K562 (cell line): ENCODE measurements around the gene TXNRD2. TPM values are rescaled to one million over a fixed set of nuclear protein-coding genes. Genes with fewer than 3 reads are reported as not detected.
A peak's percentile ranks its signal among the peaks of the same experiment; 100 is the strongest.
"Not testable (repeated sequence)": the region's sequence is repeated elsewhere in the genome, so short reads cannot be mapped to it uniquely, and the experiment has no call there.

Experiments used
- ATAC-seq: fragments of 200-7000 bp; cut with Tn5 transposase; 3 replicates; pipeline ENCODE4 v1.9.1; 2020; ENCODE audit warnings: moderate library complexity
- BruUV-seq: library from RNA; stranded (reverse); fragments of 400-500 nt; replicated peaks from 2 replicates; lab custom pipeline; 2021; lab: Mats Ljungman, UMichigan
- CTCF ChIA-PET: fragments of 300-600 bp; formaldehyde crosslinking; extraction: SDS; loops from one replicate; lab custom pipeline; 2021; ENCODE audit warnings: low intra/inter-chr PET ratio; lab: Yijun Ruan, JAX
- POLR2A ChIA-PET: fragments of 300-600, 350-650 bp; sonication (Branson Sonifier 250); formaldehyde crosslinking; extraction: SDS; loops from one replicate; lab custom pipeline; 2021; ENCODE audit warnings: antibody characterized with exemption, inconsistent platforms; lab: Yijun Ruan, JAX
- DNase-seq, 4 experiments: peaks; one replicate each; pipeline versions ENCODE4 v3.0.0 to v3.0.0-alpha.2; 2011 to 2018; ENCODE audit warnings: low spot score in 3 of 4, mixed read lengths in 3 of 4; ENCODE audit errors: extremely low read depth in 1 of 4
- FAIRE-seq: peaks from 2 replicates; lab custom pipeline; 2011; peaks lifted over from hg19 to GRCh38; lab: Jason Lieb, UNC
- H2AFZ ChIP-seq: 2 replicates; pipeline ENCODE4 v1.6.0; 2011; ENCODE audit warnings: low read depth, low read length, control low read depth, inconsistent platforms
- H3K27ac ChIP-seq: fragments of 200-600 bp; 3 replicates; pipeline ENCODE4 v1.8.0; 2011; ENCODE audit warnings: low read depth, mild to moderate bottlenecking, control low read depth, inconsistent platforms, low read length, moderate library complexity, mixed read lengths; ENCODE audit errors: extremely low read depth
- H3K27me3 ChIP-seq, 2 experiments: fragments of 300-600 bp in 1 of 2; 2 replicates in 1 of 2; 3 replicates in 1 of 2; pipeline versions ENCODE4 v1.6.0 to v1.8.0; 2011; ENCODE audit warnings: inconsistent platforms in 2 of 2, low read length in 2 of 2, mild to moderate bottlenecking in 1 of 2, mixed read lengths in 1 of 2, moderate library complexity in 1 of 2; ENCODE audit not compliant: control insufficient read depth in 2 of 2, insufficient read depth in 2 of 2
- H3K36me3 ChIP-seq: fragments of 300-600 bp; 3 replicates; pipeline ENCODE4 v1.8.0; 2011; ENCODE audit warnings: mild to moderate bottlenecking, low read length, inconsistent platforms; ENCODE audit not compliant: control insufficient read depth, insufficient read depth
- H3K4me1 ChIP-seq, 2 experiments: fragments of 200-600 bp in 1 of 2; replicated peaks in 1 of 2; 2 replicates in 1 of 2; 3 replicates in 1 of 2; pipeline versions ENCODE4 v1.5.1 to v1.8.0; 2011; ENCODE audit warnings: inconsistent platforms in 2 of 2, low read length in 2 of 2, mild to moderate bottlenecking in 1 of 2, mixed read lengths in 1 of 2, moderate library complexity in 1 of 2; ENCODE audit not compliant: control insufficient read depth in 2 of 2, insufficient read depth in 2 of 2
- H3K4me2 ChIP-seq: 2 replicates; pipeline ENCODE4 v1.6.1; 2011; ENCODE audit warnings: low read length, control low read depth, inconsistent platforms, mixed read lengths; ENCODE audit not compliant: insufficient read depth
- H3K4me3 ChIP-seq: fragments of 200-600 bp; sonication (generic), shearing (Covaris generic); 2 replicates; pipeline ENCODE4 v1.5.1; 2016; ENCODE audit warnings: control low read depth, inconsistent platforms
- H3K79me2 ChIP-seq: fragments of 200-600 bp; 3 replicates; pipeline ENCODE4 v1.8.0; 2011; ENCODE audit warnings: low read length, inconsistent platforms; ENCODE audit not compliant: control insufficient read depth, insufficient read depth
- H3K9ac ChIP-seq, 2 experiments: 2 replicates each; pipeline versions ENCODE4 v1.6.0 to v1.6.1; 2011; ENCODE audit warnings: low read depth in 2 of 2, low read length in 2 of 2, control low read depth in 1 of 2, inconsistent platforms in 1 of 2, mild to moderate bottlenecking in 1 of 2, mixed read lengths in 1 of 2; ENCODE audit not compliant: insufficient read depth in 1 of 2
- H3K9me1 ChIP-seq: one replicate; pipeline ENCODE4 v1.6.0; 2011; ENCODE audit warnings: inconsistent platforms, mild to moderate bottlenecking, low read length, moderate library complexity; ENCODE audit not compliant: control insufficient read depth, insufficient read depth
- H3K9me3 ChIP-seq: replicated peaks from 2 replicates; pipeline ENCODE4 v1.5.1; 2011; ENCODE audit warnings: low read depth, low read length, inconsistent platforms; ENCODE audit not compliant: control insufficient read depth, insufficient read depth
- H4K20me1 ChIP-seq: replicated peaks from 2 replicates; pipeline ENCODE4 v1.6.1; 2011; ENCODE audit warnings: low read length, inconsistent platforms, mixed read lengths; ENCODE audit not compliant: control insufficient read depth, insufficient read depth
- EGR1 ChIP-seq: fragments of 450-650 bp; conservative IDR thresholded peaks from 2 replicates; pipeline ENCODE4 v1.6.1; 2017; ENCODE audit warnings: mild to moderate bottlenecking
- RBM39 ChIP-seq: fragments of 200-400 bp; formaldehyde crosslinking; optimal IDR thresholded peaks from 2 replicates; pipeline ENCODE3; 2018; ENCODE audit warnings: low read depth, low read length
- ZC3H4 ChIP-seq: sonication (generic); formaldehyde crosslinking; IDR thresholded peaks from 2 replicates; pipeline ENCODE4 v1.9.0; 2021; ENCODE audit warnings: missing genetic modification reagents, borderline replicate concordance
- ZKSCAN3 ChIP-seq: fragments of 250-450 bp; sonication (Bioruptor Pico); IDR thresholded peaks from 2 replicates; pipeline ENCODE4 v1.4.0; 2020
- ZNF408 ChIP-seq: fragments of 250-450 bp; sonication (Bioruptor Pico); IDR thresholded peaks from 2 replicates; pipeline ENCODE4 v1.4.0; 2020; ENCODE audit warnings: low read depth, mild to moderate bottlenecking, moderate library complexity
- ZSCAN32 ChIP-seq: fragments of 450-650 bp; formaldehyde crosslinking; IDR thresholded peaks from 2 replicates; pipeline ENCODE4 v1.4.0; 2020; ENCODE audit warnings: mild to moderate bottlenecking, moderate library complexity
- WGBS: fragments of 100-300 bp; shearing (Covaris generic); methylation state at CpG from one replicate; pipeline ENCODE4 v1.1.6; 2016; ENCODE audit warnings: low coverage, mixed read lengths; ENCODE audit not compliant: insufficient coverage; ENCODE audit errors: missing lambda C conversion rate; 5-methylcytosine and 5-hydroxymethylcytosine counted together
- in situ Hi-C: fragments of 300-500 bp; cut with MboI; formaldehyde crosslinking; loops from 4 replicates; pipeline ENCODE4 v1.15.0; 2018; ENCODE audit warnings: inconsistent platforms, mixed read lengths
- intact Hi-C: fragments of 100-400 bp; cut with micrococcal nuclease; formaldehyde crosslinking; loops from 2 replicates; pipeline ENCODE4 v1.14.2; 2022
- polyA plus RNA-seq, 8 experiments: library from polyadenylated mRNA; depleted of rRNA in 4 of 8; stranded (reverse) in 5 of 8; unstranded in 3 of 8; fragments of >200 nt; fragmentation: Nextera tagmentation in 2 of 8; fragmentation: Illumina TruSeq in 1 of 8; extraction: Ambion mirVana in 2 of 8; extraction: Trizol in 1 of 8; gene quantifications; 2 replicates each; pipeline versions ENCODE4 v1.2.1 to v1.2.3, GENCODE V29; 2011 to 2014; ENCODE audit warnings: inconsistent platforms in 1 of 8, missing spikeins in 1 of 8
- total RNA-seq, 7 experiments: library from RNA; depleted of rRNA in 6 of 7; stranded (reverse); fragments of >200 nt in 6 of 7; fragmentation: Illumina TruSeq in 2 of 7; extraction: Trizol in 2 of 7; gene quantifications; 2 replicates each; pipeline versions ENCODE4 v1.2.1 to v1.2.3, GENCODE V29; 2011 to 2021; ENCODE audit warnings: low replicate concordance in 1 of 7
- TF ChIP-seq, protein P1 (sequence below): fragments of 250-450 bp; sonication (Bioruptor Pico); IDR thresholded peaks from 2 replicates; pipeline ENCODE4 v1.5.0; 2021; ENCODE audit warnings: mild to moderate bottlenecking, moderate library complexity
- TF ChIP-seq, protein P2 (sequence below): fragments of 450-650 bp; formaldehyde crosslinking; IDR thresholded peaks from 2 replicates; pipeline ENCODE4 v1.4.0; 2022; ENCODE audit warnings: missing genetic modification characterization

Gene TXNRD2
- total and polyA plus RNA-seq, 9 of the 15 experiments (the other 6 are each of a cell fraction or from before 2014, with no cell fraction given) = 3.3 to 80.2 (median 49.4) TPM

DNA sequence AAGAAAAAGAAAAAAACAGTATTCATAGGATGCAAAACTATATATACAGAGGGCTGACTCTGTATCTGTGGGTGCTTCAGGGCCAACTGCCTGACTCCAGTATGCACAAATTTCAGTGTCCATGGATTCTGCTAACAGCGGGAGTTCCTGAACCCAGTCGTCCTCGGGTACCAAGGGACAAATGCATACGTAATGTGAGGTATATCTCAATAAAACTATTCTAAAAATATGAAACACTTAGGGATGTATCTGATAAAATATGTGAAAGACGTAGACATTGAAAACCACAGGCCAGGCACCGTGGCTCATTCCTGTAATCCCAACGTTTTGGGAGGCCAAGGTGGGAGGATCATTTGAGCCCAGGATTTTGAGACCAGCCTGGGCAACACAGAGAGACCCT, 13.9 kb downstream of the TXNRD2 start (continued):
- TF ChIP-seq, protein P1, sequence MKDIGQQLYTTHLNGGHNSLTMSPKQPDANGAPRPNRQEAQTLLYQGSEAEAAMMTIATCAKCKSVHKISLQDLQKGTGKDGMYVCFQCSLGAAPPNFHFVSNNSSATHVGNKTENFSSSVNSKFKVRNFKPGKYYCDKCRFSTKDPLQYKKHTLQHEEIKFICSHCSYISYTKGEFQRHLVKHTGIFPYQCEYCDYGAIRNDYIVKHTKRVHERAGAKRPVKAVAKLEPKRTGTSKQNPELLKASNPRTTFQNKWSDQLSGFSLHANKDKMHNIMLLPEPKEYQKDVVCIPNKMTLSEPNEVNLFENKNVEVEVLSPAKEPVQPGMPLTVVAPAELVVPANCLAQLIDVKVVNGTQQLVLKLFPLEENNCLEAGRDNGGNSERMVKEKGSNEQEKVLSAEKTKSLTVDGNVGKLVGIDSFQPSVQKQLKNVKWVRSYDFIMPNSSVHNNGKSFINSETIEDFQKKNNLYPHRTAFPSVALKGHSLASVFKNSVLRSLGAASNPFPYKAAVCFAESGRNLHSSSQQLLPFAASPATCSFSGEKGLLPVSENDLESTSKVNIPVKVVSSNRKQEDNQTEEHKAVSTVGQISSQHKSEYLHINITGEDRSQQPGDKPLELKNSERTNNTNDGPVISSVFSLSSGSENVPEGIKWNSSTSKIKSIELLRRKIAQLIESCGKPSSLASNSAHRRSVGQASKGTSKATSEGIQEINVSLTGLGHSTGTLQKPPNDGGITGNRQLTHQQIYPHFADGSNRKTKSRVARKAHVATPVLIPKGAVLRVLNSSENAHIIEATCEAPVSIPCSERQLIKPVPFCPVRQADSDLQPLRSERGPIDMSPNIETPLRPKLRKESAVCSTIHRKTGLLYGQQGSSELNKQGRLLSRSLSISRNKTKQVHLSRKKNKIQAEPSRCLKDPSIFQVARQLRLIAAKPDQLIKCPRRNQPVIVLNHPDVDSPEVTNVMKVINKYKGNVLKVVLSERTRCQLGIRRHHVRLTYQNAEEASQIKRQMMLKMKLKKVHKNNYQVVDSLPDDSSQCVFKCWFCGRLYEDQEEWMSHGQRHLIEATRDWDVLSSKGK (CRISPR knock-in tag) = no peak
- no peak for TF ChIP-seq ZSCAN32 (CRISPR knock-in tag)
- TF ChIP-seq ZNF408 (CRISPR knock-in tag) = peak; percentile 72; the same call in 1 of the 2 replicates
- no peak for TF ChIP-seq ZKSCAN3
- TF ChIP-seq RBM39 = peak; percentile 59

DNA sequence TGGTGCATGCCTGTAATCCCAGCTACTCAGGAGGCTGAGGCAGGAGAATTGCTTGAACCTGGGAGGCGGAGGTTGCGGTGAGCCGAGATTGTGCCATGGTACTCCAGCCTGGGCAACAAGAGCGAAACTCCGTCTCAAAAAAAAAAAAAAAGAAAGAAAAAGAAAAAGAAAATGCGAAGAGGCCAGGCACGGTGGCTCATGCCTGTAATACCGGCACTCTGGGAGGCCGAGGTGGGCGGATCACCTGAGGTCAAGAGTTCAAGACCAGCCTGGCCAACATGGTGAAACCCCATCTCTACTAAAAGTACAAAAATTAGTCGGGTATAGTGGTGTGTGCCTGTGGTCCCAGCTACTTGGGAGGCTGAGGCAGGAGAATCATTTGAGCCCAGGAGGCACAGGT, 15.6 kb downstream of the TXNRD2 start:
- in situ Hi-C loops, H3K4me3 ChIP-seq: not testable (repeated sequence)
- TF ChIP-seq, protein P2, sequence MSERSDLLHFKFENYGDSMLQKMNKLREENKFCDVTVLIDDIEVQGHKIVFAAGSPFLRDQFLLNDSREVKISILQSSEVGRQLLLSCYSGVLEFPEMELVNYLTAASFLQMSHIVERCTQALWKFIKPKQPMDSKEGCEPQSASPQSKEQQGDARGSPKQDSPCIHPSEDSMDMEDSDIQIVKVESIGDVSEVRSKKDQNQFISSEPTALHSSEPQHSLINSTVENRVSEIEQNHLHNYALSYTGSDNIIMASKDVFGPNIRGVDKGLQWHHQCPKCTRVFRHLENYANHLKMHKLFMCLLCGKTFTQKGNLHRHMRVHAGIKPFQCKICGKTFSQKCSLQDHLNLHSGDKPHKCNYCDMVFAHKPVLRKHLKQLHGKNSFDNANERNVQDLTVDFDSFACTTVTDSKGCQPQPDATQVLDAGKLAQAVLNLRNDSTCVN = 0 out of 2 replicates have a peak, but pooled peaks have one; percentile 37
- TF ChIP-seq EGR1 = peak; percentile 52; the same call in 1 of the 2 replicates
- TF ChIP-seq ZC3H4 = 0 out of 2 replicates have a peak, but pooled peaks have one; percentile 2
- TF ChIP-seq, all 486 proteins: peak for 3; not testable (repeated sequence) for 483
- H3K4me2 ChIP-seq, H3K9me3 ChIP-seq, DNase-seq, H3K36me3 ChIP-seq, H3K9ac ChIP-seq, BruUV-seq, H3K79me2 ChIP-seq, FAIRE-seq, ATAC-seq, H4K20me1 ChIP-seq, H3K27ac ChIP-seq, H2AFZ ChIP-seq, H3K9me1 ChIP-seq, H3K27me3 ChIP-seq, CTCF ChIA-PET, intact Hi-C loops: not testable (repeated sequence)
- WGBS = 75% methylated on average over 9 of the region's 11 CpGs
- H3K4me1 ChIP-seq = peaks cover 5 to 16% of the 10 kb centered on the region in 2 experiments; a peak in 3 of 5 replicates
- POLR2A ChIA-PET = interaction anchor here (1.5 to 4.2 kb wide), 5 partner anchors 8 to 21 kb away, joined by 4 to 26 read pairs (median 7); no protein-coding TSS in a partner anchor
